HG03175 (cell line): Measurements from ENCODE around the gene TGFBR3.

Experiments
- ATAC-seq: cut with Tn5 transposase; IDR thresholded peaks from one replicate; pipeline ENCODE4 v1.9.1; 2021; ENCODE audit warnings: mild to moderate bottlenecking, moderate library complexity; ENCODE audit not compliant: unreplicated experiment

Gene TGFBR3

GRCh38 chr1:91764471-91765115 lies 121.4 kb downstream of the TGFBR3 start:
- no peak for ATAC-seq

- ATAC-seq, result no peak
Observed at GRCh38 chr1:91763252-91763651, 122.7 kb downstream of the TGFBR3 start.

GRCh38 chr1:91761295-91761721 lies 124.6 kb downstream of the TGFBR3 start:
- ATAC-seq, result no peak

- no peak for ATAC-seq
Observed at GRCh38 chr1:91760512-91760911, 125.4 kb downstream of the TGFBR3 start.

- ATAC-seq, result no peak
Observed at GRCh38 chr1:91759076-91759475, 126.9 kb downstream of the TGFBR3 start.

- no peak for ATAC-seq
Observed at GRCh38 chr1:91757763-91758460, 128.0 kb downstream of the TGFBR3 start.

GRCh38 chr1:91755702-91756287 lies 130.2 kb downstream of the TGFBR3 start:
- no peak for ATAC-seq

- ATAC-seq, result no peak
Observed at GRCh38 chr1:91754816-91755580, 131.0 kb downstream of the TGFBR3 start.

- ATAC-seq, result peak; percentile 45
Observed at GRCh38 chr1:91754348-91754747, 131.6 kb downstream of the TGFBR3 start.

GRCh38 chr1:91753878-91754277 lies 132.1 kb downstream of the TGFBR3 start:
- ATAC-seq, result no peak

GRCh38 chr1:91752324-91752723 lies 133.6 kb downstream of the TGFBR3 start:
- ATAC-seq, result peak; percentile 62

GRCh38 chr1:91751275-91751674 lies 134.7 kb downstream of the TGFBR3 start:
- no peak for ATAC-seq

GRCh38 chr1:91750398-91750996 lies 135.5 kb downstream of the TGFBR3 start:
- ATAC-seq, result no peak

GRCh38 chr1:91749788-91750231 lies 136.1 kb downstream of the TGFBR3 start:
- no peak for ATAC-seq

- no peak for ATAC-seq
Observed at GRCh38 chr1:91747666-91748065, 138.3 kb downstream of the TGFBR3 start.

GRCh38 chr1:91746728-91747338 lies 139.1 kb downstream of the TGFBR3 start:
- ATAC-seq, result no peak

GRCh38 chr1:91745640-91746373 lies 140.1 kb downstream of the TGFBR3 start:
- ATAC-seq, result no peak

GRCh38 chr1:91744953-91745639 lies 140.9 kb downstream of the TGFBR3 start:
- no peak for ATAC-seq

GRCh38 chr1:91742848-91743292 lies 143.1 kb downstream of the TGFBR3 start:
- no peak for ATAC-seq
